Astrocyte of the cerebellum (primary cell): ENCODE measurements around the gene CABP5.

Source experiments
- DNase-seq: peaks from one replicate; pipeline ENCODE4 v3.0.0-alpha.2; 2011; ENCODE audit warnings: low read depth
- H3K4me3 ChIP-seq: 2 replicates; pipeline ENCODE4 v1.5.1; 2011; ENCODE audit warnings: mild to moderate bottlenecking, low read depth, low read length, moderate library complexity
- in situ Hi-C: cut with HindIII; loops from 2 replicates; pipeline ENCODE4 v1.10.0; 2017; ENCODE audit warnings: low sequenced_read_pairs
- TF ChIP-seq, protein P1 (sequence below): IDR thresholded peaks from 2 replicates; pipeline ENCODE4 v1.5.1; 2012; ENCODE audit warnings: low read length, low read depth, moderate library complexity, mild to moderate bottlenecking; ENCODE audit errors: missing control alignments

Gene CABP5

DNA sequence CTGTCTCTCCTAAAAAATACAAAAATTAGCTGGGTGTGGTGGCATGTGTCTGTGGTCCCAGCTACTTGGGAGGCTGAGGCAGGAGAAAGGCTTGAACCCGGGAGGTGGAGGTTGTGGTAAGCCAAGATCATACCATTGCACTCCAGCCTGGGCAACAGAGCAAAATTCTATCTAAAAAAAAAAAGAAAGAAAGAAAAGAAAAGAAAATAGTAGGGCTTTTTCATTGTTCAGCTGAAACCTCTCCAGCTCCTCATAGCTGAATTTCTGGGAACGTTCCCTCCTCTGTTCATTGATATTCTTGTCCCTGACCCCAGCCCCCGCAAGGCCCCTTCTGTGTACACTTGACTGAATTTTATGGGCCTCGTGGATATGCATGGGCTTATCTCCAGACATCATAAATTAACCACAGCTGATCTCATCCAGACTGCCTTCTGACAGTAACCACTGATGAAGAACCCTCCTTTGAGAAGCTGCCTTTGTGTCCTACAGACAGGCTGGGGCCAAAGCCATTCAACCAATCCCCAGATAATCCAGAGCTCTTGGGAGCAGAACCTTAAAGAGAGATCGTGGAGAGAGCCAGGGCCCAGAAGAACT, 49.6 kb downstream of the CABP5 start, which contains the start of gene ELSPBP1:
ELSPBP1 (plus strand) TSS at position 424 of the 594 bp plus-strand sequence. CDS start 14,036 bp downstream, outside the sequence.
- in situ Hi-C loops: no loop called here
- TF ChIP-seq, protein P1, sequence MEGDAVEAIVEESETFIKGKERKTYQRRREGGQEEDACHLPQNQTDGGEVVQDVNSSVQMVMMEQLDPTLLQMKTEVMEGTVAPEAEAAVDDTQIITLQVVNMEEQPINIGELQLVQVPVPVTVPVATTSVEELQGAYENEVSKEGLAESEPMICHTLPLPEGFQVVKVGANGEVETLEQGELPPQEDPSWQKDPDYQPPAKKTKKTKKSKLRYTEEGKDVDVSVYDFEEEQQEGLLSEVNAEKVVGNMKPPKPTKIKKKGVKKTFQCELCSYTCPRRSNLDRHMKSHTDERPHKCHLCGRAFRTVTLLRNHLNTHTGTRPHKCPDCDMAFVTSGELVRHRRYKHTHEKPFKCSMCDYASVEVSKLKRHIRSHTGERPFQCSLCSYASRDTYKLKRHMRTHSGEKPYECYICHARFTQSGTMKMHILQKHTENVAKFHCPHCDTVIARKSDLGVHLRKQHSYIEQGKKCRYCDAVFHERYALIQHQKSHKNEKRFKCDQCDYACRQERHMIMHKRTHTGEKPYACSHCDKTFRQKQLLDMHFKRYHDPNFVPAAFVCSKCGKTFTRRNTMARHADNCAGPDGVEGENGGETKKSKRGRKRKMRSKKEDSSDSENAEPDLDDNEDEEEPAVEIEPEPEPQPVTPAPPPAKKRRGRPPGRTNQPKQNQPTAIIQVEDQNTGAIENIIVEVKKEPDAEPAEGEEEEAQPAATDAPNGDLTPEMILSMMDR: no peak
- H3K4me3 ChIP-seq: no peak within 1 kb of the TSS
- no peak for DNase-seq

DNA sequence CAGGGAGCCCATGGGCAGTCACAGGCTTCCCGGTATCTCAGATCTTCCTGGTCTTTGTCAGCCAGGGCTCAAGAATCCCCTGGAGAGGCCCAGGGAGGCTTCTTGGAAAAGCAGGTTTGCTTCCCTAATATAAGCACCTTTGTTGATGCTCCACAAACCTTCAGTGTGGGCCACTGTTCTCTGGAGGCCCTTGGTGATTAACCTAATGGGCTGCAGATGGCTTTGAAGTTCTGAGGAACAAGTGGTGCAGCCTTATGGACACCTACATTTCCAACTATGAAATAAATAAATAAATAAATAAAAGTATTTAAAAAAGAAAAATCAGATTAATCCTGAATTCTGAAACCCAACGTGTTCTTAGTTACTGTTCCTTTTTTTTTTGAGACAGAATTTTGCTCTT, 51.8 kb downstream of the CABP5 start, which contains the start of gene BSPH1:
BSPH1 (minus strand) TSS at position 101 of the 400 bp plus-strand sequence; CDS start at position 12, 89 bp downstream.
- in situ Hi-C loops: no loop called here
- TF ChIP-seq, protein P1: no peak
- H3K4me3 ChIP-seq: no peak within 1 kb of the TSS

DNA sequence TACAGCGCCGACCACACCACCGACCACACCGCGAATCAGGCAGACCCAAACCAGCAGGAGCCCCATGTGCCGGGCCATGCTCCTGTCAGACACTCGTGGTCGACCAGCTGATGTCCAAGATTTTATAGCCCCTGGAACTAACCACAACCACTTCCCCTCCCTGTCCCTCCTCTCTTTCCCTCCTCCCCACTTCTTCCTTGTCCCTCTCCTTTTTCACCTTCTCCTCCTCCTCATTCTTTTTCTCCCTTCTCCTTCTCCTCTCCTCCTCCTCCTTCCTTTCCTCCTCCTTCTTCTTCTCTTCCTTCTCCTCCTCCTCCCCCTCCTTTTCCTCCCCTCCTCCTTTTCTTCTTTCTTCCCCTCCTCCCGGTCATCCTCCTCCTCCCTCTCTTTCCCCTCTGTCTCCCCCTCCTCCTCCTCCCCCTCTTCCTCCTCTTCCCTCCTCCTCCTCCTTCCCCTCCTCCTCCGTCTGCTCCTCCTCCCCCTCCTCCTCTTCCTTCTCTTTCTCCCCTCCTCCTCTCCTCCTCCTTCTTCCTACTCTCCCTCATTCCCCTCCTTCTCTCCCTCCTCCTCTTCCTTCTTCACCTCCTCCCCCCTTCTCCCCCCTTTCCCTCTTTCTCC, 52.6 kb downstream of the CABP5 start:
- H3K4me3 ChIP-seq: no peak overlapping the region
- in situ Hi-C loops: no loop called here
- TF ChIP-seq, protein P1: no peak
- DNase-seq: no peak

More for the DNA sequence above, 51.8 kb downstream of the CABP5 start, which contains the start of gene BSPH1:
- no peak for DNase-seq
